ENCODE data around the gene GTF3C5.
"Not testable (repeated sequence)": the region's sequence is repeated elsewhere in the genome, so short reads cannot be mapped to it uniquely, and the experiment has no call there.

GTF3C5 gene

DNA sequence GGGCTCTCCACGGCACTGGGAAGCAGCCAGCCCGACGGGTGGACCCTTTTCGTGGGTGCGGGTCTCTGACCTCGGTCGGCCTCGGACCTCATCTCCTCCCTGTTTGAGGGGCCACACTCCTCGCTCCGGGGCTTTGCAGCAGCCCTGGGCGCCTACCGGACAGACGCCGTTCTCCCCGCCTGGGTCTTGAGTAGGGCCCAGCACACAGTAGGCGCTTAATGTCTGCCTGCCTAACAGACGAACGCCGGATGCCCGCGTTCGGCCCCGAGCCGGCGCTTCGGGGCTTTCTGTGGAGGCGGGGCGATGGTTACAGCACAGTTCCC, 842 bp upstream of the GTF3C5 start:
- no peak for DNase-seq (ENCODE audit: low read depth)

DNA sequence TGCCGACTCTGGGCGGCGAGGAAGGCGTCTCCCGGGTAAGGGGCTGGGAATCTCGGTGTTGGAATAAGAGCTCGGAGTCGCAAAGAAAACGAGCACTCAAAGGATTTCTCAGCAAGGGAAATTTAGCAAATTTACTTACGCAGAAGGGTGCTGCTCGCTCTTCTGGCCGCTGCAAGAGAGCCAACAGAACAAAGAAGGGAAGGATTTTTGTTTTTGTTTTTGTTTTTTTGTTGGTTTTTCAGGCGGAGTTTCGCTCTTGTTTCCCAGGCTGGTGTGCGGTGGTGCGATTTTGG, 279 bp downstream of the GTF3C5 start:
- DNase-seq (ENCODE audit: low read depth): no peak

DNA sequence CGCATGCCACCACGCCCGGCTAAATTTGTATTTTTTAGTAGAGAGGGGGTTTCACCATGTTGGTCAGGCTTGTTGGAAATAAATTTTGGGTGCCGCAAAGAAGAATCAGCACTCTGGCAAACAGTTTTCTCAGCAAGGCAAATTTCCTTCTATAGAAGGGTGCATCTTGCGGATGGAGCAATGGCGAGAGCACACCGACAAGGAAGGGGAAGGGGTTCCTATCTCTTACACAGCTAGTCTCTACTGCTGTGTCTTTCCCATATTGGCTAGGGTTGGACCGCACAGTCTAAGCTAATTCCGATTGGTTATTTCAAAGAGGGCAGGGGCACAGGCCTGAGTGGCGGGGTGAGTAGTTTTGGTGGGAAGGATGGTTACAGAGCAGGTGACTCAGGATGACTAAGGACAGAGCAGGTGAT, 707 bp downstream of the GTF3C5 start:
- no peak for DNase-seq (ENCODE audit: low read depth)

DNA sequence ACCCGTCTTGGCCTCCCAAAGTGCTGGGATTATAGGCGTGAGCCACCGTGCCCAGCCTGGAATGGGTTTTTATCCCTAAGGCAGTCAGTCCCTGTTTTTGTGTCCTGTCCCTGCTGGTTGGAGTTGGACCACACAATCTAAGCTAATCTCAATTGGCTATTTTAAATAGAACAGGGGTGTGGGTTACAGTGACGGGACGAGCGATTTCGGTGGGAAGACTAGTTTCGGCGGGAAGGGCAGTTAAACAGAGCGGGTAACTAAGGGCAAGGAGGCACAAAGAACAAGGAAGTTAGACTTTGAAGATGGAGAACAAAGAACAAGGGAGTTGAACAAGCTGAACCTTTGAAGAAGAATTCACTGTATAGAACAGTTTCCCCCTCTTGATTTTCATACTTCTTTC, 1.4 kb downstream of the GTF3C5 start:
- DNase-seq (ENCODE audit: low read depth): no peak

DNA sequence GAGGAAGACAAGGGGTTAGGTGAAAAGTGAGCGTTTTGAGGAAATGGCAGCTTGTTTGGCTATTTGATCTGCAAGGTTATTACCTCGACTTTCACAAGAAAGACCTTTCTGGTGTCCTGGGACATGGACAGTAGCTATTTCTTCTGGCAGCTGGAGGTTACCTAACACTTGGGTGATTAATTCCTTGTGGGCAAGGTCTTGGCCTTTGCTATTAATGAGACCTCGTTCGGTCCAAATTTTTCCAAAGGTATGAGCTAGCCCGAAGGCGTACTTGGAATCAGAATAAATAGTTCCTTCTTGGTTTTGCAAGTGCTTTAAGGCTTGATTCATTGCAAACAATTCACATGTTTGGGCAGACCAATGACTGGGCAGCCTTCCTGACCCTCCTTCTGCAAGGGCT, 4.9 kb downstream of the GTF3C5 start:
- DNase-seq (ENCODE audit: low read depth): no peak

DNA sequence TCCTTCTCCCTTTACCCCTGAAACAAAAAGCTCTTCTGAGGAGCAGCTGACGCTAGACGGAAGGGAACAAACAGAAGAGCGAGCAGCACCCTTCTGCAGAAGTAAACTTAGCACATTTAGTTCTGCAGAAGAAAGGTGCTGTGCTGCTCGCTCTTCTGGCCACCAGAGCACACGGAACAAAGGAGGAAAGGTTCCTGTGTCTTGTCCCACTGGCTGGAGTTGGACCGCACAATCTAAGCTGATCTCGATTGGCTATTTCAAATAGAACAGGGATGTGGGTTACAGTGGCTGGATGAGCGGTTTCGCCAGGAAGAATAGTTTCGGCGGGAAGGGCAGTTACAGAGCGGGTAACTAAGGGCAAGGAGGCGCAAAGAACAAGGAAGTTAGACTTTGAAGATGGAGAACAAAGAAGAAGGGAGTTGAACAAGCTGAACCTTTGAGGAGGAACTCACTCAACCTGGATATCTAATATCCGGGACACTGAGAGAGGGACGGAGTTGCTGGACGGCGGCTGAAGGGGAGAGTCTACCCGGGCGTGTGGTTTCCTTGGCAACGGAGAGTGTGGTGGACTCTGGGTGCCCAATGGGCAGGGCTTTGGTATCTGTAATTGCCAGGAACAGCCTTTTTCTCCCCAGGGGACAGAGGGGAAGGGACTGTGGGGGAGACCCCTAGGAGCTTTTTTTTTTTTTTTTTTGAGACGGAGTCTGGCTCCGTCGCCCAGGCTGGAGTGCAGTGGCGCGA, 7.1 kb downstream of the GTF3C5 start:
- no peak for DNase-seq (ENCODE audit: low read depth)

DNA sequence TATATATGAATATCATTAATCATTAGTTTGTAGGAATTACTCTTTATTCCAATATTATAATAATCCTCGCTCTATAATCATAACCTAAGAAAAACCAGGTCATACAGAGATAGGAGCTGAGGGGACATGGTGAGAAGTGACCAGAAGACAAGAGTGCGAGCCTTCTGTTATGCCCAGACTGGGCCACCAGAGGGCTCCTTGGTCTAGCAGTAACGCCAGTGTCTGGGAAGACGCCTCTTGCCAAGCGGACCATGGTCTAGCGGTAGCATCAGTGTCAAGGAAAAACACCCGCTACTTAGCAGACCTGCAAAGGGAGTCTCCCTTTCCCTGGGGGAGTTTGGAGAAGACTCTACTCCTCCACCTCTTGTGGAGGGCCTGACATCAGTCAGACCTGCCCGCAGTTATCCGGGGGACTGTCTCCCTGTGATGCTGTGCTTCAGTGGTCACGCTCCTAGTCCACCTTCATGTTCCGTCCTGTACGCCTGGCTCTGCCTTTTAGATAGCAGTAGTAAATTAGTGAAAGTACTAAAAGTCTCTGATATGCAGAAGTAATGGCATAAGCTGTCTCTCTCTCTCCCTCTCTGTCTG, 10.2 kb downstream of the GTF3C5 start:
- not testable (repeated sequence) for DNase-seq (ENCODE audit: low read depth)

DNA sequence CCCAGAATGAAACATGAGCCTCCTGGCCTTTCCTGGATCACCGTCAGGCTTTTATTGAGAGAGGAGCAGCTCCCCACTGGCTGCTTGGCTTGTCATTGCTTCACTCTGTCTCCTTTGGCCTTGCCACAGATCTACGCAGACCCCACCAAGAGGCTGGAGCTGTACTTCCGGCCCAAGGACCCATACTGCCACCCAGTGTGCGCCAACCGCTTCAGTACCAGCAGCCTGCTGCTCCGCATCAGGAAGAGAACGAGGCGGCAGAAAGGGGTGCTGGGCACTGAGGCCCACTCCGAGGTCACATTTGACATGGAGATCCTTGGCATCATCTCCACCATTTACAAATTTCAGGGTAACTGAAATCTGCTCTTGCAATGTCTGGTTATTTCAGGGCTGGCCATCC, 11.2 kb downstream of the GTF3C5 start:
- DNase-seq (ENCODE audit: low read depth): no peak

DNA sequence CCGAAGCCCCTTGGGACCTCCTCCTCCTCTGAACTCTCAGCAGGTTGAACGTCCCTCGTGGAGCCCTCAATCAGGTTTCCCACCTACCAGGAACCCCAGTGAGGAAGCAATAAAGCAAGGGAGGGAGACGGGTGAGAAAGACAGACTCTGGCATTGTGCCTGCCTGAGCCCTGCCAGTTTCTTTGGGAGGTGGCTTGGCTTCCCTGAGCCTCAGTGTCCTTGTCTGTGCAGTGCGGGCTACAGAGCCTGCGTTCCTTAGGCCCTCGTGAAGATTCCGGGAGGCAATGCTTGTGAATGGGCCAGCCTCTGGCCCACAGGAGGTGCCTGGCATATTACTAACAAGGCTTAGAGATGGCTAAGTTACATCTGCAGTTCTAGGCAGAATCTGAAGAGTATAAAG, 11.9 kb downstream of the GTF3C5 start:
- no peak for DNase-seq (ENCODE audit: low read depth)

DNA sequence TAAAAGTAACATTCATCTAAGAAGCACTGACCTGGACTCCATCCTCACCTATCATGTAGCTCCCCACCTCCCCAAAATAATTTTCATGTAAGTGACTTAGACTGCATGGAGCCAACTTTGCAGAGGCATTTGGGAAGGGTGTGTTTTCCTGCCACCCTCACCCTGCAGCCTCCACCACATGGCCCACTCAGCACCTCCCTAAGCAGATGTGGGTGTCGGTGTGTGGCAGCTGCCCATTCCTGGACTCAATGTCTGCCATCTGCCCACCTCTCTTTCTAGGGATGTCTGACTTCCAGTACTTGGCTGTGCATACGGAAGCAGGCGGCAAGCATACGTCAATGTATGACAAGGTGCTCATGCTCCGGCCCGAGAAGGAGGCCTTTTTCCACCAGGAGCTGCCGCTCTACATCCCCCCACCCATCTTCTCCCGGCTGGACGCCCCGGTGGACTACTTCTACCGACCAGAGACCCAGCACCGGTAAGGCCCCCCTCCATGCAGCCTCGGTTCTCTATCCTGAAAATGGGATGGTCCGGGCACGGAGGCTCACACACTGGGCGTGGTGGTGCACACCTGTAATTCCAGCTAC, 12.7 kb downstream of the GTF3C5 start:
- DNase-seq (ENCODE audit: low read depth): no peak

DNA sequence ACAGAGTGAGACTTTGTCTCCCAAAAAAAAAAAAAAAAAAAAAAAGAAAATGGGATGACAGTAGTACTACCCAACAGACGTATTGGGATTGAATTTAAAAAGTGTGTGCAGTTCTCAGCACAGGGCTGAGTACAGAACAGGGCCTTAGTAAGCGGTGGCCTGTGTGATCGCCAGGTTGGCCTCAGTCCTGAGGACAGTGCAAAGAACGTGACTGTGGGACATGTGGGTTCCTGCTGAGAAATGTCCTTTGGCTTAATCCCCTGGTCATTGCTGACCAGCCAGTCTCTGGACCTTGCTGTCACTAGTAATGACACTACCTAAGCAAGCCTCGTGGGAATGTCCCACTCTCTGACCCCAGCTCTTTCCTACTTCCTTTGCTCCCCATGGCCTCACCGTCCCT, 13.3 kb downstream of the GTF3C5 start:
- DNase-seq (ENCODE audit: low read depth): no peak

DNA sequence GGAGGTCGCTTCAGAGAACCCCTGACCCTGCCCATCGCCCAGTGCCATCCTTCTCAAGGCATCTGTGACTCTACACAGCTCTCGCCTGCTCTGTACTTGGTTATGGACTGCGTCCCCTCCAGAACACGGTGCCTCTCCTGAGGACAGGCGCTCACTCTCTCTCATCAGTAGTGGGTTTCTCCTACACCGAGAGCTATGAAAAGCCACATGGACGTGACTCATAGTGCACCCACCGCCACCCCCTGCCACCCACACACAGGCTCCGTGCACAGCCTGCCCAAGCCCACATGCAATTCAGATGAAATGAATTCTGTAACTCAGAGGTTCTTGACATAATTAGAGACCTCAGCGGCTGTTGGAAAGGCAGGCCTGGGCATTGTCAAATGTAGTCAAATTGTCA, 13.9 kb downstream of the GTF3C5 start:
- no peak for DNase-seq (ENCODE audit: low read depth)

DNA sequence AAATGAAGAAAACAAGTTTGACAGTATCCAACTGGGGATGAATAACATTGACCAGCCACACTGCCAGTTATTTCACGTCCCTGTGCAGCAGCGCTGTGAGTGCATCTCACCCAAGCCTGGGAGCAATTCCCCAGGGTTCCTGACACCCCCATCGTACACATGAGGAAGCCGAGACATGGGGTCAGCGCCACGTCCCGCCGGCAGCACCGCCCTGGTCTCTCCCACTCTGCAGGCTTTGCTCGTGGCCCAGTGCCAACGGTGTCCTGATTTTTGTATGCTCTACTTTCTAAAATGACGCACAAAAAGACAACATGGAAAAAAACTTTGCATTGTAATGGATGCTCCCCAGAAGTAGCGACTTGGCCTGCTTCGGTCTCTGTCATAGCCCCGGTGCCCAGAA, 14.3 kb downstream of the GTF3C5 start:
- no peak for DNase-seq (ENCODE audit: low read depth)

DNA sequence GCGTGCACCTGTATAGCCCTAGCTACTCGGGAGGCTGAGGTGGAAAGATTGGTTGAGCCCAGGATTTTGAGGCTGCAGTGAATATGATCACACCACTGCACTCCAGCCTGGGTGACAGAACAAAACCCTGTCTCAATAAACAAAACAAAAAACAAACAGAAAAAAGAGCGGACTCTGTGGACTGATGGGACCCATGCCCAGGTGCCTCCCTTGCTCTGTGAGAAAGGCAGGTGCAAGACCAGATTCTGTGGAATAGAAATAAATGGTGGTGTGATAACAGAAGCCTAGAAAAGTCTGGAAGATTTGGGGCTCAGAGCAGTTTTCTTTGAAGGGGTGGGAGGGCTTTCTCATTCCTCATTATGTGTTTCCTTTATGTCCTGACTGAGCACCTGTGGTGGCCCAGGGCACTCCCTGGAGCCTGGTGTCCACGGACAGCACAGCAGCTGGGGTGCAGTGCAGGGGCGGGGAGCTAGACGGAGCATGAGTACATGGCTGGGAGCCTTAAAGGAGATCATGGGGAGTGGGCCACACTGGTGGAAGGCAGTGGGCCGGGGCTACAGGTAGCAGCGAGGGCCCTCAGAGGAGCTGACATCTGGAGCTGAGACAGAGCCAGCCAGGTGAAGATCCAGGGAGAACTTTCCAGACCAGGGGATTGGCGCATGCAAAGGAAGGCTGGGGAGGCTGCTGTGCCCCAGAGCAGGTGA, 15.6 kb downstream of the GTF3C5 start:
- DNase-seq (ENCODE audit: low read depth): no peak

DNA sequence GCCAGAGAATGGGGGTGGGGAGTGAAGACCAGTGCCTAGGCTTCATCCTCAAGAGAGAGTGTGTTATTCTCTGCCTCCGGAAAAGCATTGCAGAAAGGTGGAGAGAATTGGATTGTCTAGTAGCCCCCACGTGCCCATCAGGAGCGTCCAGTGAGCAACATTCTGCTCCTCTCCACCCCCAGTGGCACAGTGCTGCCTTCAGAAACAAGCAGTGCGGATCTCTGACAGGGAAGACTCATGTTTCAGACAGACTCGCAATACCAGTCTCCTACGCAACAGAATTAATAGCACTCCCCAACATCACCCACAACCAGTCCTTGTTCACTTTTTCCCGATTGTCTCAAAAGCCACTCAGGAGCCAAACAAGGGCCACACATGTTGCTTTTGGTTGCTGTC, 16.1 kb downstream of the GTF3C5 start:
- DNase-seq (ENCODE audit: low read depth): no peak

DNA sequence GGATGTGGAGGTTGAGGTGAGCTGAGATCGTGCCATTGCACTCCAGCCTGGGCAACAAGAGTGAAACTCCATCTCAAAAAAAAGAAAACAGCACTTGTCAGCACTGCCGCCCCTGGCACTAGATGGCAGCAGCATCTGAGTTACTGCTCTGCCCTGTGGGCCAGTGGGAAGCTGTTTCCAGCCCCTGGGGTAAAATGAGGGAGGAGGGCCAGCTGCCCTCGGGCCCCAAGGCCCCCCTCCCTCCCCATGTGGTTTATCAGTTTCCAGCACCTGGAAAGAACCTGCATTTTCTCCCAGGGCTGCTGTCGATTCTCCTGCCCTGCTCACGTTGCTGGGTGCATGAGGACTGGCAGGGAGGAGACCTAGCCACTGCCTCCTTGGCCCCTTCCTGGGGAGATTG, 17.8 kb downstream of the GTF3C5 start:
- DNase-seq (ENCODE audit: low read depth): no peak

DNA sequence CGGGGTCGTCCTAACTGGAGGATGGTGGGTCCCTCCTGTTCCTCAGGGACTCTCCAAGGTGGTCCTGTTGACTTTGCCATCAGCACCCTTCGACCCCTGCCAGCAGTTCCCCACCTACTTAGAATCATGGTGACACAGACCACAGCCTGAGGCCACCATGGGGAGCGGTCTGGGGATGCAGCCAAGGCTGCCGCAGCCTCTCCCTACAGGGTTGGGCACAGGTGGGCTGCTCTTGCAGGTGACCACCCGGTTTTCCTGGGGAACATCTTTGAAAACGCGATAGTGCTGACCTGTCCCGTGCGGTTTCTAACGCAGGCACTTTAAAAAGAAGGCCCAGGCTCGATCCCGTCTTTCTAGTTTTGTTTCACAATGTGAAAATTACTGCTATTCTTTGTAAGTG, 18.2 kb downstream of the GTF3C5 start:
- no peak for DNase-seq (ENCODE audit: low read depth)

DNA sequence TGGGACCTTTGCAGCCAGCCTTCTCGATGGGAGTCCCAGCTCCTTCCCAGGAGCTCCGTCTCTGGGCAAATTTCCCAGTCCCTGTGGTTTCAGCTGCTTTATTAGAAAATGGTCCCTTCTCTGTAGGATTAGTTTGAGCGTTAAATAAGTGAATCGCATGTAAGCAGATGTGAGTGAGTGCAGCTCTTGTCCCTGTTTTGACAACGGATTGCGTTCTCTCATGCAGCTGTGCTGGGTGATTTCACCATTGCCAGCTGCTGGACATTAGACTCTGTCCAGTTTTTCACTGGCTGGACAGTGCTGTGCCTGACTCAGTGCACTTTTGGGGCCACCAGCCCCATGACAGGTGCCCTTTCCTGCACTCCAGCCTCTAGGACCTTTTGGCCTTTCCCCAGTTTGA, 19.3 kb downstream of the GTF3C5 start:
- DNase-seq (ENCODE audit: low read depth): peak; percentile 18

DNA sequence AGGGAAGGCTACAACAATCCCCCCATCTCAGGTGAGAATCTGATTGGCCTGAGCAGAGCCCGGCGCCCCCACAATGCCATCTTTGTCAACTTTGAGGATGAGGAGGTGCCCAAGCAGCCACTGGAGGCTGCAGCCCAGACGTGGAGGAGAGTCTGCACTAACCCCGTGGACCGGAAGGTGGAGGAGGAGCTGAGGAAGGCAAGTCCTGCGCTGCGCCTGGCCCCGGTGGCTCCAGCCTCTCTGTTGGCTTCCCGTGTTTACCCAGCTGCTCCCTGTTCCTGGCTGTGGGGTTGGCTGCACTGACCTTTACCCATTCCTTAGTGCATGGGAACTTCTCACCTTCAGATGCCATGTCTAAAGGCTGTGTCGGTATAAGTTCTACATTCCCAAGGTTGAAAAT, 20.0 kb downstream of the GTF3C5 start:
- no peak for DNase-seq (ENCODE audit: low read depth)

DNA sequence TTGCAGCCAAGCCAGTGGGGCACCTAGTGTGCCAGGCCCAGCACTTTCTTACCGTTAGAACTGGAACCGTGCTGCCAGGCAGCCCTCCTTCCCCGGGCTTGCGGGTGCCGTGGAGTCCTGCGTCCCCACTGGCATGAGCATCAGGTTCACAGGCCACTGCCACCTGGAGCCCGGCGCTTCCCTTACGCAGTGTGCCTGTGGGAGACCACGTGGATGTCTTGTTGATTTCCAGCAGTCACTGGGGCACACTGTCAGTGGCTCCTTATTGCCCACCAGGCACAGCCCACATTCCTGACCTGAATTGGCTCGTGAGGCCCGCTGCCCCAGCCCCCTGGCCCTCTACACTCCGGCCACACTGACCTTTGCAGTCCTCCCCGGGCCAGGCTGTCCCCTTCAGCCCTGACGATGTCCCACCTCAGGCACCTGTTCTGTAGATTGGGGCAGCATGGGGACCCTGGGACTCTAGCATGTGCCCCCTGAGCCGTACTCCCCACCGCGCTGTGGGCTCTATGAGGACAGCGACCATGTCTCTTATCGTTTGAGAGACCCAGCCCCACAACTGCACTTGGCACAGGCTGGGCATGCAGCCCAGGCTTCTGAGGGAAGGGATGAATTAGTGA, 20.6 kb downstream of the GTF3C5 start:
- no peak for DNase-seq (ENCODE audit: low read depth)

DNA sequence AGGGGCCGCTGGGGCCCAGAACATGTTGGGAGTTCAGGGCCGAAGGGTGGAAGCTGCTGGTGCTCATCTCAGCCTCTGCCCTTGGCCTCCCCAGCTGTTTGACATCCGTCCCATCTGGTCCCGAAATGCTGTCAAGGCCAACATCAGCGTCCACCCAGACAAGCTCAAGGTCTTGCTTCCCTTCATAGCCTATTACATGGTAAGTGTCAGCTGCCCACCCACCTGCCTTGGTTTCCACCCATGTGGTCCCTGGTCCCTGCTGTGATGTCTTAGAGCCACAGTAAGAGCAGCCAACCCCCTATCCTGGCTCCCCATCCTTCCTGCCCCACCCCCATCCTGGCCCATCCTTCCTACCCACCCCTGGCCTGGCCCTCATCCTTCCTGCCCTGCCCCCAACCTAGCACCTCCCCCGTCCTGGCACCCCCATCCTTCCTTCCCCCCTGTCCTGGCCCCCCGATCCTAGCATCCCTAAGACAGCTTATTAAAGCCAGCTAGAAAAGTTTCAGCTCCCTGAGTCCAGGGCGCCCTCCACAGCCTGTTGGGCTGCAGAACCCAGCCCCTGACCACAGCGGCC, 21.3 kb downstream of the GTF3C5 start:
- no peak for DNase-seq (ENCODE audit: low read depth)

DNA sequence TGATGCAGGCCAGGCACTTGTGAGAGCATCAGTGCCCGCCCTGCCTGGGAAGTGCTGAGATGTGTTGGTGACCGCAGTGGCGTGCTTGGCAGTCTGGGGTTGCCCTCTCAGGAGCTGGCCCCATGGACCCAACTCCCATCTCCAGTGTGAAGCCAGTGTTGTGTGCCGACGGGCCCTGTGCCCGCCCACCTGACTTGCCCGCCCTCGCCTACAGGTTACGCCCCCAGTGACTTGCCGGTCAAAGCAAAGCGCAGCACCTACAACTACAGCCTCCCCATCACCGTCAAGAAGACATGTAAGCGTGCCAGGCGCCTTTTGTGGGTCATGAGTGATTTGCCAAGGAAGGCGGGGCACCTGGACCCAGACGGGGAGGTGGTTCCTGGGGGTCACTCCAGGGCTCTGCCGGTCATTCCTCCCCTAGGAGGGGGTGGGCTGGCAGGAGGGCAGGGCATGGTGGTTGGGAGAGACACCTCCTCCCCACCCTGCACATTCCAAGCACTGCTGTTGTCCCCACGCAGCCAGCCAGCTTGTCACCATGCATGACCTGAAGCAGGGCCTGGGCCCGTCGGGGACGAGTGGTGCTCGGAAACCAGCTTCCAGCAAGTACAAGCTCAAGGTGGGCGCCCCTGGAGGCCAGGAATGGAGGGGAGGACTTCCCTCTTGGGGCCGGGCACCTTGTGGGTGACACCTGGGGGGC, 23.5 kb downstream of the GTF3C5 start:
- no peak for DNase-seq (ENCODE audit: low read depth)

Measured in non-pigmented ciliary epithelial cell (primary cell).